ENCODE results near the gene DDX20.

GRCh38 chr1:111762332-111762731 lies 6.6 kb downstream of the DDX20 start:
- TF ChIP-seq CTCF (IDR thresholded peaks at IDR 0.05) = no peak
- TF ChIP-seq POLR2A (IDR thresholded peaks at IDR 0.05) = no peak
